HG03039 (cell line): ENCODE measurements around the gene TNFAIP3.

Source experiments
- ATAC-seq: cut with Tn5 transposase; IDR thresholded peaks from one replicate; pipeline ENCODE4 v1.9.1; 2021; ENCODE audit warnings: mild to moderate bottlenecking, moderate library complexity; ENCODE audit not compliant: unreplicated experiment

TNFAIP3 gene

GRCh38 chr6:137894779-137895385, 27.8 kb downstream of the TNFAIP3 start:
- no peak for ATAC-seq

- no peak for ATAC-seq
These were observed 29.6 kb downstream of the TNFAIP3 start for GRCh38 chr6:137896647-137897046.

GRCh38 chr6:137900815-137901214, 33.8 kb downstream of the TNFAIP3 start:
- ATAC-seq = no peak

- ATAC-seq = no peak
These were observed 34.4 kb downstream of the TNFAIP3 start for GRCh38 chr6:137901454-137901853.

GRCh38 chr6:137902699-137903098, 35.6 kb downstream of the TNFAIP3 start:
- ATAC-seq = no peak

GRCh38 chr6:137903274-137903932, 36.3 kb downstream of the TNFAIP3 start:
- ATAC-seq = no peak

GRCh38 chr6:137903933-137904821, 37.1 kb downstream of the TNFAIP3 start:
- peak; percentile 58 for ATAC-seq

- peak; percentile 33 for ATAC-seq
These were observed 38.0 kb downstream of the TNFAIP3 start for GRCh38 chr6:137904822-137905617.

- no peak for ATAC-seq
These were observed 39.0 kb downstream of the TNFAIP3 start for GRCh38 chr6:137906020-137906472.

GRCh38 chr6:137907170-137907569, 40.1 kb downstream of the TNFAIP3 start:
- no peak for ATAC-seq

GRCh38 chr6:137909533-137909932, 42.5 kb downstream of the TNFAIP3 start:
- no peak for ATAC-seq

GRCh38 chr6:137910424-137910834, 43.4 kb downstream of the TNFAIP3 start:
- ATAC-seq = no peak

GRCh38 chr6:137910843-137911456, 43.9 kb downstream of the TNFAIP3 start:
- ATAC-seq = no peak

GRCh38 chr6:137911675-137912191, 44.7 kb downstream of the TNFAIP3 start:
- peak; percentile 36 for ATAC-seq

GRCh38 chr6:137912813-137913212, 45.8 kb downstream of the TNFAIP3 start:
- no peak for ATAC-seq

GRCh38 chr6:137913434-137913833, 46.4 kb downstream of the TNFAIP3 start:
- no peak for ATAC-seq

- no peak for ATAC-seq
These were observed 47.0 kb downstream of the TNFAIP3 start for GRCh38 chr6:137913996-137914529.

GRCh38 chr6:137914530-137915193, 47.6 kb downstream of the TNFAIP3 start:
- ATAC-seq = no peak

GRCh38 chr6:137915790-137916189, 48.7 kb downstream of the TNFAIP3 start:
- ATAC-seq = no peak
